ENCODE measurements around the gene P3H3. TPM values are rescaled to one million over a fixed set of nuclear protein-coding genes. Genes with fewer than 3 reads are reported as not detected.

Gene P3H3
- total and polyA plus RNA-seq, 2 donors (not counting 3 experiments of a cell fraction or from before 2014, with no cell fraction given) = 75.9 to 76.5 TPM

DNA sequence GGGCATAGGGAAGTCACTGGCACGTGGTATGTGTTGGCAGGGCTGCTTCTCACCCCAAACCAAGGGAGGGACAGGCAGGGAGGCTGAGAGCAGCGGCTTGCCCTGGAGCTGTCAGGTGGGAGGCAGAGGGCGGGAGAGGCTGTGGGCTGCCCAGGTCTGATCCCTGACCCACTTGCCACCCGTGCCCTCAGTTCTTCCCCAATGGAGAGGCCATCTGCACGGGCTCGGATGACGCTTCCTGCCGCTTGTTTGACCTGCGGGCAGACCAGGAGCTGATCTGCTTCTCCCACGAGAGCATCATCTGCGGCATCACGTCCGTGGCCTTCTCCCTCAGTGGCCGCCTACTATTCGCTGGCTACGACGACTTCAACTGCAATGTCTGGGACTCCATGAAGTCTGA, 17.2 kb downstream of the P3H3 start:
- Histone ChIP-seq H3K9me3 (replicated peaks; ENCODE audit: control insufficient read depth, insufficient read depth, low read length) (no peaks in the 10 kb centered on the region), H3K9ac (replicated peaks; ENCODE audit: extremely low read depth, insufficient read depth, low read length) (no peak overlapping the region), H3K27me3 (ENCODE audit: control insufficient read depth in 2 of 2, insufficient read depth in 2 of 2, low read length in 2 of 2) (no peaks in the 10 kb centered on the region), H3K27ac (ENCODE audit: insufficient read depth, low read depth, low read length) (no peak overlapping the region), H3K4me3 (replicated peaks in 1 of 3; ENCODE audit: insufficient read depth in 1 of 3, low read depth in 1 of 3, low read length in 3 of 3) (no peak overlapping the region), H3K4me1 (ENCODE audit: control insufficient read depth, extremely low read depth, insufficient read depth, low read length) (peaks cover 6% of the 10 kb centered on the region), H3K79me2 (ENCODE audit: control insufficient read depth, insufficient read depth, low read length) (peaks cover 15% of the 10 kb centered on the region), H3K9me1 (replicated peaks; ENCODE audit: control insufficient read depth, extremely low read depth, insufficient read depth, low read length) (no peaks in the 10 kb centered on the region), H4K20me1 (replicated peaks; ENCODE audit: control insufficient read depth, extremely low read depth, insufficient read depth, low read length) (no peaks in the 10 kb centered on the region), H3K4me2 (ENCODE audit: insufficient read depth, low read length) (no peak overlapping the region), H3K36me3 (ENCODE audit: control insufficient read depth in 2 of 2, extremely low read depth in 1 of 2, insufficient read depth in 2 of 2, low read length in 2 of 2) (peaks cover 11 to 48% of the 10 kb centered on the region in 2 experiments), H2AFZ (ENCODE audit: low read depth, low read length) (no peak overlapping the region)
- dilution Hi-C loops (cut with MboI; ENCODE audit: extremely low pct_ligation_motif_present, low sequenced_read_pairs) (no loop called here), intact Hi-C loops (cut with micrococcal nuclease) (no loop called here)
- DNase-seq (ENCODE audit: low read depth, low spot score) = no peak
- FAIRE-seq = no peak
- CTCF ChIA-PET = no interaction called here
- TF ChIP-seq FOS (IDR thresholded peaks at IDR 0.05; ENCODE audit: borderline replicate concordance, insufficient read depth, low read length) (no peak), POLR2AphosphoS5 (IDR thresholded peaks at IDR 0.05; ENCODE audit: insufficient read depth, low read depth, low read length) (no peak), MYC (IDR thresholded peaks at IDR 0.05; ENCODE audit: low read depth, low read length) (no peak), JUN (IDR thresholded peaks at IDR 0.05; ENCODE audit: borderline replicate concordance, insufficient read depth, insufficient read length, low read depth) (no peak), GATA2 (IDR thresholded peaks at IDR 0.05; ENCODE audit: insufficient read depth, insufficient read length, low read depth, low read length) (no peak), POLR2A (IDR thresholded peaks at IDR 0.05; ENCODE audit: low read depth, low read length) (no peak), EZH2 (IDR thresholded peaks at IDR 0.05; ENCODE audit: borderline replicate concordance, low read depth, low read length, severe bottlenecking) (no peak)
- TF ChIP-seq, protein P1, sequence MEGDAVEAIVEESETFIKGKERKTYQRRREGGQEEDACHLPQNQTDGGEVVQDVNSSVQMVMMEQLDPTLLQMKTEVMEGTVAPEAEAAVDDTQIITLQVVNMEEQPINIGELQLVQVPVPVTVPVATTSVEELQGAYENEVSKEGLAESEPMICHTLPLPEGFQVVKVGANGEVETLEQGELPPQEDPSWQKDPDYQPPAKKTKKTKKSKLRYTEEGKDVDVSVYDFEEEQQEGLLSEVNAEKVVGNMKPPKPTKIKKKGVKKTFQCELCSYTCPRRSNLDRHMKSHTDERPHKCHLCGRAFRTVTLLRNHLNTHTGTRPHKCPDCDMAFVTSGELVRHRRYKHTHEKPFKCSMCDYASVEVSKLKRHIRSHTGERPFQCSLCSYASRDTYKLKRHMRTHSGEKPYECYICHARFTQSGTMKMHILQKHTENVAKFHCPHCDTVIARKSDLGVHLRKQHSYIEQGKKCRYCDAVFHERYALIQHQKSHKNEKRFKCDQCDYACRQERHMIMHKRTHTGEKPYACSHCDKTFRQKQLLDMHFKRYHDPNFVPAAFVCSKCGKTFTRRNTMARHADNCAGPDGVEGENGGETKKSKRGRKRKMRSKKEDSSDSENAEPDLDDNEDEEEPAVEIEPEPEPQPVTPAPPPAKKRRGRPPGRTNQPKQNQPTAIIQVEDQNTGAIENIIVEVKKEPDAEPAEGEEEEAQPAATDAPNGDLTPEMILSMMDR (IDR thresholded peaks at IDR 0.05; ENCODE audit: extremely low read depth in 1 of 2, insufficient read depth in 1 of 2, low read depth in 1 of 2, low read length in 2 of 2) = no peak
- TF ChIP-seq, protein P2, sequence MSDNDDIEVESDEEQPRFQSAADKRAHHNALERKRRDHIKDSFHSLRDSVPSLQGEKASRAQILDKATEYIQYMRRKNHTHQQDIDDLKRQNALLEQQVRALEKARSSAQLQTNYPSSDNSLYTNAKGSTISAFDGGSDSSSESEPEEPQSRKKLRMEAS (IDR thresholded peaks at IDR 0.05; ENCODE audit: insufficient read depth, insufficient read length) = no peak
- POLR2A ChIA-PET = no interaction called here
- BruUV-seq (replicated peaks) = no TSS peak

Data from endothelial cell of umbilical vein (primary cell).